GM18517 (cell line): Measurements from ENCODE around the gene NPRL2.
A peak's percentile ranks its signal among the peaks of the same experiment; 100 is the strongest.

Source experiments
- ATAC-seq: cut with Tn5 transposase; IDR thresholded peaks from one replicate; pipeline ENCODE4 v1.9.1; 2021; ENCODE audit warnings: mild to moderate bottlenecking, moderate library complexity; ENCODE audit not compliant: unreplicated experiment

Gene NPRL2

DNA sequence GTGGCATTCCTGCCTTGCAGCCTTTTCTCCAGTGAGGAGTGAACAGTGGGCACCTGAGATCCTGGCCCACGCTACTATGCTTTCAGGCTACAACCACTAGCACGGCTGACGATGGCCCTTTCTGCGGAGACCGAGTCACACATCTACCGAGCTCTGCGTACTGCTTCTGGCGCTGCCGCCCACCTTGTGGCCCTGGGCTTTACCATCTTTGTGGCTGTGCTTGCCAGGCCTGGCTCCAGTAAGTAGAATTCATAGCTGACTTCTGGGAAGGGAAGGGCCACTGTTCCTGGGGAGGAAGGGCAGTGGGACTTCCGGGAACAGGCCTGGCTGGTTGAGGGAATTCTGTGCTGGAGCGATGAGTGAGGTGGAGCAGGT lies 735 bp upstream of the NPRL2 start:
- no peak for ATAC-seq

DNA sequence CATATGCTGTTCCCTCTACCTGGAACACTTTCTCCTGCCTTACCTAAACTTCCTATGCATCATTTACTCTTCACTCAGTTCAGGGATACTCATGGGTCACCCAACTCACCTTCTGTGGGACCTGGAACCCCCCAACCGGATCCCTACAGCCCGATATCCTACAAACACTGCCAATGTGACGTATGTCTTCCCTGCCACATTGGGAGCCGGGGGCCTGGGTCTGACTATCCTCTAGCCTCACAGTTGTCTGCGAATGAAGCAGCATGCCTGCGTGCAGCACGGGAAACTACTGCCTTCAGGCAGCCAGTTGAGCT lies 405 bp downstream of the NPRL2 start:
- ATAC-seq: no peak

DNA sequence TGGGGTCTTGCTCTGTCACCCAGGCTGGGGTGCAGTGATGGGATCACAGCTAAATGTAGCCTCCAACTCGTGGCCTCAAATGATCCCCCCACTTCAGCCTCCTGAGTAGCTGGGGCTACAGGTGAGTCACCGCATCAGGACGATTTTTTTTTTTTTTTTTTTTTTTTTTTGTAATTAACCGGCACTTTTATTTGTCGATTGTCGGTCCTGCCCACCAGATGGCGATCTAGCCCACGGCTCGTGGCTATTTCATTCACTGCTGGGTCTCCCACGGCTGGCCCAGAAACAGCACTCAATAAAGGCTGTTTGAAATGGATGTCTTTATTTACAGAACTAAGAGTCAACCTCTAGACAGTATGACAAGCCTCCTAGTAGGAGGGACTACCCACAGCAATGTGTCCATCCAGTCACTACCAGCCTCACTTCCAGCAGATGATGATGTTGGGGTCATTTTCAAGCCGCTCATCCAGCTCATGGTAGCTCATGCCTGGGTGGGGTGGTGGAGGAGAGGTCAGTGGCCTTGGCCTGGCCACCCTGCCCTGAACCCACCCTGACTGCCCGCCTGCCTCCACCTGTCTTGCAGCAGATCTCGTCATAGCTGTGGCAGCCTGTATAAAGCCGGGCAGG lies 3.3 kb downstream of the NPRL2 start:
- no peak for ATAC-seq

DNA sequence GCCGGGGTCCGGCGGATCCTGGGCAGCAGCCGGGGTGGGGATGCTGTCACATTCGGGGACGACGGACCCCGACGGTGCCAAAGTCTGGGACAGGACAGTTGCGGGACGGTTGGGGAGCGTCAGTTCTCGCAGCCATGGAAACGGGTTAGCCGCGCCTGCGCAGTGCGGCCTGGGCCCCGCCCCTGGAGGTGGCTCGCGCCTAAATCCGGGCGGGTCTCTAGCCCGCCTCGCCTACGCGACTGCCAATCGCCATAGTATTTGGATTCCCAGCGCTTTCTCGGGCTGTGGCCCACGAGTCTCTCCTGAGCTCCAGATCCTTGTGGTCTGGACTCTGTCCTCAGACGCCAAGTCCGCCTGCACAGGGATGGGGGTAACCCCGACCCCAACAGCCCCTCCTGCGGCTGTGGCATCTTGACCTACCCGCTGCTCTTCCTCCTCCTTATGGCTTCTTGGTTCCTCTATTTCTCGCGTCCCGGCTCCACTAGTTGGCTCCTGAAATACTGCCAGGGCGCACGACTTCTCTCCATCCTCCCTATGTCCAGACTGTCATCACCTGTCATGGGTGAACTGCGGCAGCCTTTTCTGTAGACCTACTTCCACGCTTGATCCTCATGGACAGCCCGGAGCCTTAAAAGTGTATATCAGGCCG lies 4.9 kb downstream of the NPRL2 start, which contains the start of gene ZMYND10:
ZMYND10 (minus strand) TSS at position 147 of the 649 bp plus-strand sequence. CDS start 153 bp downstream, outside the sequence.
- no peak for ATAC-seq

DNA sequence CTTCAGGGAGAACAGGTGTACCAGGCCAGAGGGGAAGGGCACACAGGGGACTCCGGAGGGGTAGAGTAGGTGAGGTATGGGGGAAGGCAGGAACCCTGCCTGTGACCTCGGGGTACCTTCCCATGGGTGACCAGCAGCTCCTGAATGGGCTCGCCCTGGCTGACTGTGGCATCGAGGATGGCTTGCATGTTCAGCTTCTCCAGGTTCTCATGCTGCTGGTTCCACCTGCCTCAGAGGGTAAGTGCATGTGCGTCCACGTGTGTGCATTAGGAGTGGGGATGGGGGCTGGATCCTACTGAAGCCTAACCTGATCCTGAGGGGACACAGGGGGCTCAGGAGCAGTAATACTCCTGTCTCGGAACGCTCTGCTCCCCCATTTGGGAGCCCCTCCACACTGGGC lies 5.6 kb downstream of the NPRL2 start:
- ATAC-seq: no peak

DNA sequence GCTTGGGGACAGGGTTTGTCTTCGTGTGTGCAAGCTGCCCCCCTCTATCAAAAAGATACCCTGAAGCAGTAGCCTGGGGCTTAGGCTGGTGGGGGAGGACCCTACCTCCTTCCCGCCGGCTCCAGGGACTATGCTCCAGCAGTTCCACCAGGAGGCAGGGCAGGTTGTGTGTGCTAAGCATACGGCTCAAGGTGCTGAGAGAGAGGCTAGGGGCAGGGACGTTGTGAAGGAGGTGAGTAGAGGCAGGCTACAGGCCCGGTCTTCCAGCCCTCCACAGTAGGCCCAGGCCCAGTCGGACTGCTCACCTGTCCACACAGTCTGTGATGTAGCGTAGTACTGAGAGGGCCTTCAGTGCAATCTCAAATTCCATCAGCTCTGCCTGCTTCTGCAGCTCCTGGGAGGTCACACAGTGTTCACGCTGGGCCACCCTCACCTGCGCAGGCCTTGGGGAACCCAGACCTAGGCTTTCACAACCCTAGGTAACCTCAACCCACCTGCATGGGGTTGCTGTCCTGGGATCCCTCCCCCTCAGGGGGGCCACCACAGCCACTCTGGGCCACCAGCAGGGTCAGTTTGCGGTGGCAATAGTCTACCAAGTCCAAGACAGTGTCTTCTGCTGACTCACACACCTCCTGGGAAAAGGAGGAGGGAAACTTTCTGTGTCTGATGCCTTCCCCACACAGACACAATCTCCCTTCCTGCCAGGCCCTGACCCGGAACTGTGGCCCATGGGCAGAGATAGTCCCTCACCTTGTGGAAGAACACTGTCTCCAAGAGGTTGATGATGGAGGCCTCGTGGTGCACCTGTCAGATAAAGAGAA lies 7.6 kb downstream of the NPRL2 start:
- no peak for ATAC-seq

DNA sequence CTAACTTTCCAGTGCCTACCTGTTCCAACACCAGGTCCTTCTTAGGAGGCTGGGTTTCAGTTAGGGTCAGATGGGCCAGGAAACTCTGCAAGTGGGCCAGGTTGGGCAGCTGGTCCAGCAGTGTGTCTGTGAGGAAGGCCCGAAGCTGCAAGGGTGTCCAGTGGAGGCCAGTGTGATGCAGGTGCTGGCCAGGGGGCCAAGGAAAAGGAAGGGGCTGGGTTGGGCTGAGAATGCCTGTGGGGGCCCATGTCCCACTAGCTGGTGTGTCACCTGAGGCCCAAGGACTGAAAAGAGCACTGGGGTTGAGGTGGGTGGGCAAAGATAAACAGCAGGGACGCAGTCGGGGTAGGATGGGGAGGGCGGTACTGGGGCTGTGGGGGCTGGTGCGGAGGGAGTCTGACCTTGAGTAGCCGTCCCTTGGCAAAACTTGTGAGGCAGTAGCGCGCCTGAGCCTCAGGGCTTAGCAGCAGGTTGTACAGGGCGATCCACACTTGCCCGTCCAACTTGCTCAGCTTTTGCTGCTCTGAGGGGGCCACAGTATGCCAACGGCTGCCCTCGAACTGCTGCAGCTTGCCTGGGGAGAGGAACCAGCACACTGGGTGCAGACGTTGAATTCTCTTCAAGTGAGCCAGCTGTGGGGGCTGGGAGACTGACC lies 8.5 kb downstream of the NPRL2 start:
- no peak for ATAC-seq

DNA sequence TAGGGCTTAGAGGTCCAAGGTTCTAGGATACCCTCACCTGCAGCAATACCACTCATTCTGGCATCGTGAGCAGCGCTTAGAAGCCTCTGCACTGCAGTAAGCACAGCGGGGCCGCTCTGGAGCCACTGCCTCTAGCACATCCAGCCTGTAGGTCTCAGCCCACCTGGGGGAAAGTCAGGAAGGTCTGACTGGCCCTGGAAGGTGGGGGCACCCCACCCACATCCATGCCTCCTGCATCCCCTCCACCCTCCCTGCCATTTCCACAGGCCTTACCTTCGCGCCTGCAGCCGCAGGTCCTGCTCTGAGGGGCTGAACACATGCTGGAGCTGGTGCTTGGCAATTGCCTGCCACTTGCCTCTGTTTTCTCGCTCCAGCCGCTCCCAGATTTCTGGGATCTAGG lies 9.0 kb downstream of the NPRL2 start:
- no peak for ATAC-seq

DNA sequence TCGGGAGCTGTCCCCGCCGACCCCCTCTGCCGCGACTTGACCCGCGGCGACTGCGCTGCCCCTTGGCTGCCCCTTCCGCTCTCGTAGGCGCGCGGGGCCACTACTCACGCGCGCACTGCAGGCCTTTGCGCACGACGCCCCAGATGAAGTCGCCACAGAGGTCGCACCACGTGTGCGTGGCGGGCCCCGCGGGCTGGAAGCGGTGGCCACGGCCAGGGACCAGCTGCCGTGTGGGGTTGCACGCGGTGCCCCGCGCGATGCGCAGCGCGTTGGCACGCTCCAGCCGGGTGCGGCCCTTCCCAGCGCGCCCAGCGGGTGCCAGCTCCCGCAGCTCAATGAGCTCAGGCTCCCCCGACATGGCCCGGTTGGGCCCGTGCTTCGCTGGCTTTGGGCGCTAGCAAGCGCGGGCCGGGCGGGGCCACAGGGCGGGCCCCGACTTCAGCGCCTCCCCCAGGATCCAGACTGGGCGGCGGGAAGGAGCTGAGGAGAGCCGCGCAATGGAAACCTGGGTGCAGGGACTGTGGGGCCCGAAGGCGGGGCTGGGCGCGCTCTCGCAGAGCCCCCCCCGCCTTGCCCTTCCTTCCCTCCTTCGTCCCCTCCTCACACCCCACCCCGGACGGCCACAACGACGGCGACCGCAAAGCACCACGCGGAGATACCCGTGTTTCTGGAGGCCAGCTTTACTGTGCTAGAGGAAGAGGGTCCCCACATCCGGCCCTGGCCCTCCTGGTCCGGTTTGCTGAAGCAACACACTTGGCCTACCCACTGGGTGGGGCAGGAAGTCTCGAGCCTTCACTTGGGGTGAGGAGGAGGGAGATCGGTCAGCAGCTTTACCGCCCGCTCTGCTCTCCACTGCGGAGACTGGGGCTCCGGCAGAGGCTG lies 9.9 kb downstream of the NPRL2 start, which contains the start of gene RASSF1:
RASSF1 (minus strand) TSS at position 389 of the 882 bp plus-strand sequence; CDS start at position 358, 31 bp downstream.
- no peak for ATAC-seq

DNA sequence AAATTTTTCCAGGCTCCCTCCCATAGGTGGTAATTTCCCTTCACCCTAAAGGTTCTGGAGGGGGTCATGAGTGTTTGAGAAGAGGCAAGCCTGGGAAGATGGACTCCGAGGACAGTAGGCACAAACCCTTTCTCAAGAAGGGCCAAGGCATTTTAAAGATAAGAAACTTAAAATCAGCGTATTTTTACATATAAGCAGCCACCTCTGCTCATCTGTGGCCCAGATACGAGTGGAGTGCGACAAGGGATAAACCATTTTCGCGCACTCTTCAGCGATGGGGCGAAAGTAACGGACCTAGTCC lies 10.5 kb downstream of the NPRL2 start:
- ATAC-seq: no peak

DNA sequence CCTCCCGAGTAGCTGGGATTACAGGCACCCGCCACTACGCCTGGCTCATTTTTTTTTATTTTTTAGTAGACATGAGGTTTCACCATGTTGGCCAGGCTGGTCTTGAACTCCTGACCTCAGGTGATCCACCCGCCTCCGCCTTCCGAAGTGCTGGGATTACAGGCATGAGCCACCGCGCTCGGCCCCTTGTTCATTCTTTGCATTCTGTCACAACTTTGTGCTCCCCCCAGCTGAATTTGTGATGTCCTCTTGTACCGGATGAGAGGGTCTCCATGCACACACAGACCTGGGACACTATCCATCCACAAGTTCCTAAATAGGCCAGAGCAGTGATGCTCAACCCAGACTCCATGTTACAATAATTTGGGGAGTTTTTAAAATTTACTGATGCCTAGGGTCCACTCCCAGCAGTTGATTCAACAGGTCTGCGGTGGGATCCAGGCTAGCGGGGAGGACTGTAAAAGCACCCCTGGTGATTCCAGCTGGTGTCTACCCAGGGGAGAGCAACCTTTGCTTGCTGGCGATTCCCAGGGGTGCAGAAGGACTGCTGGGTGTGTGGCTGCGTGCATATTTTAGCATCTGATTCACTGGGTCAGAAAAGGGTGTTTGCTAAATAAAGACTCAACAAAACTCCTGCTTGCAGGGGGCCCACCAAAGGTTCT lies 11.0 kb downstream of the NPRL2 start:
- ATAC-seq: no peak

DNA sequence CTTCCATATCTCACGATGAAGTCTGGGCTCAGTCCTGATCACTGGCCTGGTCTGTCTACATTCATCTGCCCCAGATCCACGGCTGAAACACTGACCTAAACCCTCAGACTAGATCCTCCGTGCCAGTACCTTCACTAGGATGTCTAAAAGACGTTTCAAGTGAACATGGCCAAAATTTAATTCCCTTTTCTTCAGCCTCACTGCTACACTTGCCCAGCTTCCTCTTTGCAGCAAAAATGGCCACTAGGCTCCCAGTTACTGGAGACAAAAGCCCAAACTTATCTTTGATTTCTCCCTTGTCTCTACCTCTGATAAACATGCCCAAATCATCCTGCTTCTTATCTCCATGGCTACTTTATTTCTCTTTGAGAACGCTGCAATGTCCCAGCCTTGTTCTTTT lies 11.6 kb downstream of the NPRL2 start:
- ATAC-seq: no peak

DNA sequence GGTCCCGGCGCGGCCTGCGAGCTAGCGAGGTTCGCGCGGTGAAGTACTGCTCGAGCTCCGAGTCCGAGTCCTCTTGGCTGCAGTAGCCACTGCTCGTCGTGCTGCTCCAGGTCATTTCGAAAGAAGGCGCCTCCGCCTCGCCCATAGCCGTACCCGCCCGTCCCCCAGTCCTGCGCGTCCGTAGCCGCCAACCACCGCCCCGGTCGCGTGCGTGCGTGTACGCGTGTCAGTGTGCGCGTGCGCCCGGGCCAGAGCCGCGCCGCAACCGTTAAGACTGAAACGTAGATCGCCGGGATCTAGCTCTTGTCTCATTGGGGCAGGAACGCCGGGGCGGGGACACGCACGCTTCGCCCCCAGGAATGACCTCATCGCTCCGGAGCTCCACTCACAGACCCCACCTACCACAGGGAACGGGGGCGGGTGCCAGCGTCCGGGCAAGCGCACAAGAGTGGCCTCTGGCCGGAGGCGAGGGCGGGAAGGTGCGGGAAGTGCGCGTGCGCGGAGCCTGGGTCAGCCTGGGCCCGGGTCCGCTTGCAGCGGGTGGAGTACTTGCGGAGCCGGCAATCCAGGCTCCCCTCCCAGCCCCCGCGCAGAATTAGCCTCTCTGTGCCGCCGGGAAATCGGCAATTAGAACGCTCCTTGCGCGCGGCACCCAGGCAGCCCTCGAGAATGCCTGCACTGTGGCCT lies 13.3 kb downstream of the NPRL2 start:
- peak; percentile 82 for ATAC-seq

DNA sequence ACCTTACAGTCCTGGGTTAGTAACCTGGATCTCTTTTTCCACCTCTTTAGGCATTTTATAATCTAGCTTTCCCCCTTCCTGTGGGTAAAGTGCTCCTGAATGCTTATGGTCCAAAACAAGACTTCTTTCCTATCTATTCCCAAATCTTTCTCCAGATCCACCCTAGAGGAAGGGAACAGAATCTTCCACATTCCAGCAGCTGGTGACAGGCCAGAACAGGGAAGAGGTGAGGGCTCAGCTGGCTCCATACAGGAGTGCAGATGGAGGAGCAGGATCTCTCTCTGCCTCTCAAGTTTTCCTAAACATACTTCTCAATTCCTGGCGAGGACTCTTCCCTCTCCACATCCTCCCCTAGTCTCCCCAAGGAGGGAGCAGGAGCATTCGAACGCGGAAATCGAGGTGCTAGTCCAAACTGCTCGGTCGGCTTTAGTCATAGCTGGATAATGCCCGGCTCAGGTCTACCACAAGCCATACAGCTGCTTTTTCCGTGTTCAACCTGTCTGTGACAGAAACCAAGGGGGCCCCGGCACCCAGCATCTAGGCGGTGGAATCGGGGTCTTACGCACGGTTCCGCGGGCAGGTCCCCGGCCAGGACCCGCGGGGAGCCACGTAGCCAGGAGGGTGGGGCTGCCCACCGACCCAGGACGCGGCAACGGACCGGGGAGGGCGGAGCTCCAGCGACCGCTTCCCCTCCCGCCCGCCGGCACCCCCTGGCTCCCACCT lies 14.0 kb downstream of the NPRL2 start:
- peak; percentile 2 for ATAC-seq

DNA sequence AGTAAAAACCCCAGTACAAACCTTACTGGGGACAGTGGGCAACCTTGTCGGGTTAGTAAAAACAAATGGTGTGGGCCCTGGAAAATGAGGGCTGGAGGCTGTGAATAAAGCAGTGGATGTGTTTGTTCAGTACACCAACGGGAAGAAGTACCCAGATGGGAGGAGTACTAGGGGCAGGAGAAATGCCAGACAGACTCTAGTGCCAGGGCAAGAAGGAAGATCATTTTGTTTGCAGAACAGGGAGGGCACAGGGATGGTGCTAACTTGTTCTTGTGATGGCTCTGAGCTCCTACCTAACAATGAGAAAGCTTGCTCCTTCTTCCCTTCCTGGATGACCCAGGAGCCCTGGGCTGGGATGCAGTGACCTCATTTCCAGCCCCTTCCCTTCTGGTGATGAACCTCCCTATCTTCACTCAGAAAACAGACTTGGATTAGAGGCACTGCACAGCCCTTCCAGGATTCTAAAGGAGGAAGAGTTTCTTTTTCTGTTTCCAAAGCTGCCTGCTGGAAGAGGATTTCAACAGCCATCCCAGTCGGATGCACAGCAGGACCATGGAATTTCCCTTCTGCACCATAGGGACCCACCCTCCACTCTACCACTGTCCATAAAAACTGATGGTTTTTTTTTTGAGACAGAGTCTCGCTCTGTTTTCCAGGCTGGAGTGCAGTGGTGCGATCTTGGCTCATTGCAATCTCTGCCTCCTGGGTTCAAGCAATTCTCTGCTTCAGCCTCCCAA lies 16.1 kb downstream of the NPRL2 start:
- ATAC-seq: no peak

DNA sequence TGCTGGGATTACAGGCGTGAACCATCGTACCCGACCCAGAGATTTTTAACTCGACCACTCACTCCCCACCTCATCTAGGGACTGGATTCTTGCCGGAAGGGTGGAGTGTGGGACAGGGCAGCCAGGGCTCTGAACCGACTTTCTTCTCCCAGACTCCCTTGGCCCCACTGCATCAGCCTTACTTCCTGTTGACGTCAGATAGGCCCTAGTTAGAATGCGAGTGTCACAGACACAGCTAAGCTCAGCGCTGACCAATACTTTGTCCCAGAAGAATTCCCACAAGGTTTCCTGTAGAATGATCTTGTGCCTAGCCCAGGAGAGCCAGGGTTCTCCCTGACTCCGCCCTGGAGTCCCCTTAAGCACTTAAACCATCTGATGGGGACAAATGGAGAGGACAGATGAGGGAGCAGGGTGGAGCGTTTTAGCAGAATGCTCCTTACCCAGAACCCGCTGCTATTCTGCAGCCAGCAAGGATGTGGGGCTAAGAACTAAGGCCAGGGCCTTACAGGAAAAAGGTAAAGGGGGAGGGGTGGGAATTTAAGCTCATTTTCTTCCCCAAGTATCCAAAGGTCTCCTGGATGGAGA lies 16.7 kb downstream of the NPRL2 start:
- no peak for ATAC-seq

DNA sequence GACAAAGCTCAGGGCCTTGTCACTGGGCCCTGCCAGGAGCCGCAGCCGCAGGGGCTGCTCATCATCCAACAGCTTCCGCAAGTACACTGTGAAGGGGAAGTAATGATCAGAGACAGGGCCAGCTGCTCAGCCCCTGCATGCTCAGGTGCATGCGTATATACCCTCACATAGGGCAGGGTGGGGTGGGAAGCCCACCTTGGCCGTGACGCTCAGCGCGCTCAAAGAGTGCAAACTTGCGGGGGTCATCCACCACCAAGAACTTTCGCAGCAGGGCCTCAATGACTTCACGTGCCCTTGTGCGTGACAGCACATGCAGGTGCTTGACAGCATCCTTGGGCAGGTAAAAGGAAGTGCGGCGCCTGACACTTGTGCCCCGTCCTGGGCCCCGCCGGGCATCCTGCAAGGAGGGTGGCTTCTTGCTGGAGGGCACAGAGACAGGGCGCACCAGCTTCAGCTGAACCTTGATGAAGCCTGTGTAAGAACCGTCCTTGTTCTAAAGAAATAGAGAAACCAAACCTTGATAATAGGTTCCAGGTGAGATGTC lies 19.1 kb downstream of the NPRL2 start:
- no peak for ATAC-seq

DNA sequence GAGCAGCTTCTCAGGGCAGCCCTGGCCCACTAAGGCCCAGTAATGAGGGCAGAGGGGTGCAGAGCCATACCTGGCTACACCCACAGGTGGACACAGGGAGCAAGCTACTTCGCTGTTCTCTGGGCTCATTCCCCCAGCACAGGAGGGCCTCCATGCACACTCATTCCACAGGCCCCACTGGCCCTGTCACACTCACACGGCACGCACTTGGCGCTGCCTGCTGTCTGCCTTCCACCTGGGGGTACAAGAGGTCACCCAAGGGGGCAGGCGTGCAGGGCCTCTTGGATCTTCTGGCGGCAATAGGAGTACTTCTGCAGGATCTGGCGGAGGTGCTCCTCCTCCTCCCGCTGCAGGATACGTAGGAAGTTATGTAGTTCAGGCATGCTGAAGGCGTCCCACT lies 20.2 kb downstream of the NPRL2 start:
- no peak for ATAC-seq
